Skin of body (tissue), 2 donors: ENCODE results near the gene SCAF11. TPM values are rescaled to one million over a fixed set of nuclear protein-coding genes. Genes with fewer than 3 reads are reported as not detected.

Experiments
- small RNA-seq: library from RNA; depleted of rRNA; stranded (forward); fragments of <200 nt; gene quantifications from one replicate; pipeline ENCODE3, GENCODE V24; 2014; ENCODE audit warnings: low replicate concordance
- total RNA-seq: library from RNA; depleted of rRNA; stranded (reverse); fragments of >200 nt; gene quantifications from one replicate; pipeline ENCODE4 v1.2.3, GENCODE V29; 2014

Gene SCAF11
- total RNA-seq, 1 donor from 2014 or later = 123 TPM

Small RNAs within 50 kb of the gene (small RNA-seq; reads per million reads assigned to genes)
- not detected for gene RN7SL246P
